ENCODE measurements around the gene CCDC120.

DNA sequence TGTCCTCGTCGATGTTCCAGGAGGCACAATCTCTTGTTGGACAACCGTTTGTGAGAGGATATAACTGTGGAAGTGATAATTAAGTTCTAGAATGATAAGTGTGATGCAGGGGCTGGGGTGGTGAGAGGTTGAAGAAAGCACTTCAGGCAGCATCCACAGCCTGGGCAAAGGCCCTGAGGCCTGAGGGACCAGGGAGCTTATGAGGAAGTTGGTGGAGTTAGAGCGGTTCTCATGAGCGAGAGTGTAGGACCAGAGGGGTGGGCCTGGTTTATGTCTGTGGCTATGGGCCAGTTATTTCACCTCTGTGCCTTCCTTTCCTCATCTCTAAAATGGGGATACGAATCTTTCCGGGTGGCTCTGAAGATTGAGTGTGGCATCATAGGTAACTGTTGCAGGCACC lies 2.7 kb downstream of the CCDC120 start:
- TF ChIP-seq, protein P1, sequence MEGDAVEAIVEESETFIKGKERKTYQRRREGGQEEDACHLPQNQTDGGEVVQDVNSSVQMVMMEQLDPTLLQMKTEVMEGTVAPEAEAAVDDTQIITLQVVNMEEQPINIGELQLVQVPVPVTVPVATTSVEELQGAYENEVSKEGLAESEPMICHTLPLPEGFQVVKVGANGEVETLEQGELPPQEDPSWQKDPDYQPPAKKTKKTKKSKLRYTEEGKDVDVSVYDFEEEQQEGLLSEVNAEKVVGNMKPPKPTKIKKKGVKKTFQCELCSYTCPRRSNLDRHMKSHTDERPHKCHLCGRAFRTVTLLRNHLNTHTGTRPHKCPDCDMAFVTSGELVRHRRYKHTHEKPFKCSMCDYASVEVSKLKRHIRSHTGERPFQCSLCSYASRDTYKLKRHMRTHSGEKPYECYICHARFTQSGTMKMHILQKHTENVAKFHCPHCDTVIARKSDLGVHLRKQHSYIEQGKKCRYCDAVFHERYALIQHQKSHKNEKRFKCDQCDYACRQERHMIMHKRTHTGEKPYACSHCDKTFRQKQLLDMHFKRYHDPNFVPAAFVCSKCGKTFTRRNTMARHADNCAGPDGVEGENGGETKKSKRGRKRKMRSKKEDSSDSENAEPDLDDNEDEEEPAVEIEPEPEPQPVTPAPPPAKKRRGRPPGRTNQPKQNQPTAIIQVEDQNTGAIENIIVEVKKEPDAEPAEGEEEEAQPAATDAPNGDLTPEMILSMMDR (IDR thresholded peaks at IDR 0.05), result no peak
- TF ChIP-seq POLR2A (IDR thresholded peaks at IDR 0.05), result no peak
- TF ChIP-seq POLR2AphosphoS5 (IDR thresholded peaks at IDR 0.05), result no peak

All from prostate gland (tissue), 2 donors.